Measurements from ENCODE around the gene SELENOV.

The SELENOV gene

GRCh38 chr19:39498798-39499642, 15.9 kb upstream of the SELENOV start, which contains the start of gene DLL3:
TSS of gene DLL3 (plus strand) at chr19:39498947. CDS start at chr19:39498975, 28 bp downstream.
- Histone ChIP-seq H3K79me1 (replicated peaks; ENCODE audit: low read length, poor library complexity, severe bottlenecking) (no peaks in the 10 kb centered on the region), H3K18ac (ENCODE audit: low read depth in 1 of 2, low read length in 2 of 2) (no peak within 1 kb of the TSS), H3K4me1 (ENCODE audit: control insufficient read depth, insufficient read depth, low read depth, low read length) (peaks cover 24% of the 10 kb centered on the region), H2BK12ac (ENCODE audit: low read length in 2 of 2) (no peak within 1 kb of the TSS), H2AK5ac (ENCODE audit: low read length, severe bottlenecking) (no peak within 1 kb of the TSS), H3K4me2 (ENCODE audit: low read length, poor library complexity, severe bottlenecking) (peak within 1 kb of the TSS; percentile 87), H3K9ac (ENCODE audit: low read length) (no peak within 1 kb of the TSS), H3K27ac (ENCODE audit: low read length, poor library complexity, severe bottlenecking) (no peak within 1 kb of the TSS), H4K8ac (ENCODE audit: low read length) (no peak within 1 kb of the TSS), H2BK15ac (ENCODE audit: low read depth, poor library complexity, severe bottlenecking) (peak within 1 kb of the TSS; percentile 65), H3K4me3 (ENCODE audit: insufficient read depth in 1 of 2, low read depth in 1 of 2, low read length in 2 of 2) (peak within 1 kb of the TSS in 1 of 2 experiments; percentile 62), H3K36me3 (ENCODE audit: control insufficient read depth in 1 of 2, insufficient read depth in 2 of 2, low read depth in 1 of 2, low read length in 2 of 2) (no peaks in the 10 kb centered on the region), H3K4ac (ENCODE audit: low read depth in 1 of 2, low read length in 2 of 2) (no peak within 1 kb of the TSS), H3K9me3 (ENCODE audit: control insufficient read depth, low read length) (no peaks in the 10 kb centered on the region), H2AFZ (ENCODE audit: low read depth, low read length) (peak within 1 kb of the TSS; percentile 7), H4K91ac (ENCODE audit: low read length) (no peak within 1 kb of the TSS), H2BK5ac (ENCODE audit: low read depth, low read length, poor library complexity, severe bottlenecking) (no peak within 1 kb of the TSS), H3K23ac (ENCODE audit: low read length in 2 of 2) (no peak within 1 kb of the TSS), H2BK120ac (ENCODE audit: low read depth, low read length) (no peak within 1 kb of the TSS), H3K14ac (ENCODE audit: low read length in 2 of 2) (no peak within 1 kb of the TSS), H3K27me3 (ENCODE audit: control insufficient read depth in 1 of 2, insufficient read depth in 1 of 2, low read length in 2 of 2) (peaks cover 56 to 72% of the 10 kb centered on the region in 2 experiments)
- whole genome bisulfite sequencing: 1% methylated on average over 46 of the region's 60 CpGs
- DNase-seq: peak; percentile 30

GRCh38 chr19:39499932-39500331, 15.0 kb upstream of the SELENOV start:
- H2BK12ac ChIP-seq (ENCODE audit: low read length in 2 of 2): no peak overlapping the region
- no peaks in the 10 kb centered on the region for H3K79me1 ChIP-seq (replicated peaks; ENCODE audit: low read length, poor library complexity, severe bottlenecking)
- no peak overlapping the region for H3K4me3 ChIP-seq (ENCODE audit: insufficient read depth in 1 of 2, low read depth in 1 of 2, low read length in 2 of 2)
- no peaks in the 10 kb centered on the region for H3K36me3 ChIP-seq (ENCODE audit: control insufficient read depth in 1 of 2, insufficient read depth in 2 of 2, low read depth in 1 of 2, low read length in 2 of 2)
- no peak overlapping the region for H3K4ac ChIP-seq (ENCODE audit: low read depth in 1 of 2, low read length in 2 of 2)
- H2BK120ac ChIP-seq (ENCODE audit: low read depth, low read length): no peak overlapping the region
- H2AK5ac ChIP-seq (ENCODE audit: low read length, severe bottlenecking): no peak overlapping the region
- H3K27me3 ChIP-seq (ENCODE audit: control insufficient read depth in 1 of 2, insufficient read depth in 1 of 2, low read length in 2 of 2): peaks cover 66 to 81% of the 10 kb centered on the region in 2 experiments
- no peak overlapping the region for H4K91ac ChIP-seq (ENCODE audit: low read length)
- no peak overlapping the region for H2BK15ac ChIP-seq (ENCODE audit: low read depth, poor library complexity, severe bottlenecking)
- DNase-seq: no peak
- peaks cover 24% of the 10 kb centered on the region for H3K4me1 ChIP-seq (ENCODE audit: control insufficient read depth, insufficient read depth, low read depth, low read length)
- H3K23ac ChIP-seq (ENCODE audit: low read length in 2 of 2): no peak overlapping the region
- no peak overlapping the region for H2BK5ac ChIP-seq (ENCODE audit: low read depth, low read length, poor library complexity, severe bottlenecking)
- no peak overlapping the region for H3K9ac ChIP-seq (ENCODE audit: low read length)
- no peak overlapping the region for H3K14ac ChIP-seq (ENCODE audit: low read length in 2 of 2)
- H3K18ac ChIP-seq (ENCODE audit: low read depth in 1 of 2, low read length in 2 of 2): no peak overlapping the region
- no peak overlapping the region for H3K27ac ChIP-seq (ENCODE audit: low read length, poor library complexity, severe bottlenecking)
- H2AFZ ChIP-seq (ENCODE audit: low read depth, low read length): no peak overlapping the region
- H4K8ac ChIP-seq (ENCODE audit: low read length): no peak overlapping the region
- H3K9me3 ChIP-seq (ENCODE audit: control insufficient read depth, low read length): no peaks in the 10 kb centered on the region
- no peak overlapping the region for H3K4me2 ChIP-seq (ENCODE audit: low read length, poor library complexity, severe bottlenecking)
- WGBS: 92% methylated on average over 8 of the region's 8 CpGs

GRCh38 chr19:39500543-39500942, 14.4 kb upstream of the SELENOV start:
- H3K18ac ChIP-seq (ENCODE audit: low read depth in 1 of 2, low read length in 2 of 2): no peak overlapping the region
- no peaks in the 10 kb centered on the region for H3K36me3 ChIP-seq (ENCODE audit: control insufficient read depth in 1 of 2, insufficient read depth in 2 of 2, low read depth in 1 of 2, low read length in 2 of 2)
- no peak overlapping the region for H3K4ac ChIP-seq (ENCODE audit: low read depth in 1 of 2, low read length in 2 of 2)
- peaks cover 67 to 86% of the 10 kb centered on the region in 2 experiments for H3K27me3 ChIP-seq (ENCODE audit: control insufficient read depth in 1 of 2, insufficient read depth in 1 of 2, low read length in 2 of 2)
- H3K14ac ChIP-seq (ENCODE audit: low read length in 2 of 2): no peak overlapping the region
- H2BK12ac ChIP-seq (ENCODE audit: low read length in 2 of 2): no peak overlapping the region
- H3K4me1 ChIP-seq (ENCODE audit: control insufficient read depth, insufficient read depth, low read depth, low read length): peaks cover 24% of the 10 kb centered on the region
- H3K27ac ChIP-seq (ENCODE audit: low read length, poor library complexity, severe bottlenecking): no peak overlapping the region
- no peak overlapping the region for H3K9ac ChIP-seq (ENCODE audit: low read length)
- no peak overlapping the region for H2BK5ac ChIP-seq (ENCODE audit: low read depth, low read length, poor library complexity, severe bottlenecking)
- H3K79me1 ChIP-seq (replicated peaks; ENCODE audit: low read length, poor library complexity, severe bottlenecking): no peaks in the 10 kb centered on the region
- no peak overlapping the region for H2BK120ac ChIP-seq (ENCODE audit: low read depth, low read length)
- WGBS: 69% methylated on average over 4 of the region's 4 CpGs
- H2BK15ac ChIP-seq (ENCODE audit: low read depth, poor library complexity, severe bottlenecking): no peak overlapping the region
- H2AFZ ChIP-seq (ENCODE audit: low read depth, low read length): no peak overlapping the region
- no peak for DNase-seq
- no peak overlapping the region for H3K23ac ChIP-seq (ENCODE audit: low read length in 2 of 2)
- H2AK5ac ChIP-seq (ENCODE audit: low read length, severe bottlenecking): no peak overlapping the region
- H4K91ac ChIP-seq (ENCODE audit: low read length): no peak overlapping the region
- H4K8ac ChIP-seq (ENCODE audit: low read length): no peak overlapping the region
- H3K4me3 ChIP-seq (ENCODE audit: insufficient read depth in 1 of 2, low read depth in 1 of 2, low read length in 2 of 2): no peak overlapping the region
- H3K4me2 ChIP-seq (ENCODE audit: low read length, poor library complexity, severe bottlenecking): no peak overlapping the region
- H3K9me3 ChIP-seq (ENCODE audit: control insufficient read depth, low read length): no peaks in the 10 kb centered on the region

GRCh38 chr19:39501340-39501739, 13.6 kb upstream of the SELENOV start:
- H3K9me3 ChIP-seq (ENCODE audit: control insufficient read depth, low read length): no peaks in the 10 kb centered on the region
- no peak overlapping the region for H3K23ac ChIP-seq (ENCODE audit: low read length in 2 of 2)
- no peak overlapping the region for H3K18ac ChIP-seq (ENCODE audit: low read depth in 1 of 2, low read length in 2 of 2)
- DNase-seq: no peak
- no peak overlapping the region for H3K4me2 ChIP-seq (ENCODE audit: low read length, poor library complexity, severe bottlenecking)
- H3K4me1 ChIP-seq (ENCODE audit: control insufficient read depth, insufficient read depth, low read depth, low read length): peaks cover 24% of the 10 kb centered on the region
- H2AFZ ChIP-seq (ENCODE audit: low read depth, low read length): no peak overlapping the region
- H3K4me3 ChIP-seq (ENCODE audit: insufficient read depth in 1 of 2, low read depth in 1 of 2, low read length in 2 of 2): no peak overlapping the region
- H3K79me1 ChIP-seq (replicated peaks; ENCODE audit: low read length, poor library complexity, severe bottlenecking): no peaks in the 10 kb centered on the region
- no peak overlapping the region for H3K4ac ChIP-seq (ENCODE audit: low read depth in 1 of 2, low read length in 2 of 2)
- H2BK15ac ChIP-seq (ENCODE audit: low read depth, poor library complexity, severe bottlenecking): no peak overlapping the region
- 72% methylated on average over 5 of the region's 5 CpGs for WGBS
- H3K36me3 ChIP-seq (ENCODE audit: control insufficient read depth in 1 of 2, insufficient read depth in 2 of 2, low read depth in 1 of 2, low read length in 2 of 2): no peaks in the 10 kb centered on the region
- no peak overlapping the region for H2AK5ac ChIP-seq (ENCODE audit: low read length, severe bottlenecking)
- no peak overlapping the region for H4K91ac ChIP-seq (ENCODE audit: low read length)
- no peak overlapping the region for H2BK12ac ChIP-seq (ENCODE audit: low read length in 2 of 2)
- no peak overlapping the region for H3K14ac ChIP-seq (ENCODE audit: low read length in 2 of 2)
- no peak overlapping the region for H2BK120ac ChIP-seq (ENCODE audit: low read depth, low read length)
- no peak overlapping the region for H4K8ac ChIP-seq (ENCODE audit: low read length)
- H2BK5ac ChIP-seq (ENCODE audit: low read depth, low read length, poor library complexity, severe bottlenecking): no peak overlapping the region
- no peak overlapping the region for H3K27ac ChIP-seq (ENCODE audit: low read length, poor library complexity, severe bottlenecking)
- no peak overlapping the region for H3K9ac ChIP-seq (ENCODE audit: low read length)
- peaks cover 66 to 81% of the 10 kb centered on the region in 2 experiments for H3K27me3 ChIP-seq (ENCODE audit: control insufficient read depth in 1 of 2, insufficient read depth in 1 of 2, low read length in 2 of 2)
